ENCODE measurements around the gene PTPN21. TPM values are rescaled to one million over a fixed set of nuclear protein-coding genes. Genes with fewer than 3 reads are reported as not detected.

PTPN21 gene
- total and polyA plus RNA-seq, 2 donors, result 0.99 to 3.5 TPM

- DNase-seq (ENCODE audit: low read depth in 6 of 9, low spot score in 9 of 9), result no peak
- WGBS, result 39% methylated on average over 5 of the region's 5 CpGs
- no peak overlapping the region for H3K27ac ChIP-seq (ENCODE audit: low read depth in 1 of 2, low read length in 1 of 2)
These were observed 7.7 kb upstream of the PTPN21 start for GRCh38 chr14:88562532-88562830.

GRCh38 chr14:88559852-88560251 lies 5.0 kb upstream of the PTPN21 start:
- 41% methylated on average over 1 of the region's 1 CpG for WGBS
- H3K9me3 ChIP-seq (ENCODE audit: control insufficient read depth in 2 of 2, insufficient read depth in 1 of 2, low read length in 1 of 2), result no peaks in the 10 kb centered on the region
- DNase-seq (ENCODE audit: low read depth in 6 of 9, low spot score in 9 of 9), result no peak
- no peak overlapping the region for H3K4me3 ChIP-seq (ENCODE audit: low read length in 2 of 2)
- no peak overlapping the region for H3K27ac ChIP-seq (ENCODE audit: low read depth in 1 of 2, low read length in 1 of 2)
- H3K36me3 ChIP-seq (ENCODE audit: control insufficient read depth in 2 of 2, insufficient read depth in 2 of 2, low read length in 1 of 2), result no peaks in the 10 kb centered on the region
- peaks cover 4 to 10% of the 10 kb centered on the region in 2 donors for H3K4me1 ChIP-seq (ENCODE audit: control insufficient read depth in 2 of 2, insufficient read depth in 2 of 2, low read length in 2 of 2)
- peaks cover 32 to 48% of the 10 kb centered on the region in 2 donors for H3K27me3 ChIP-seq (ENCODE audit: control insufficient read depth in 2 of 2, insufficient read depth in 1 of 2, low read length in 1 of 2)

More at GRCh38 chr14:88562532-88562830, 7.7 kb upstream of the PTPN21 start:
- Histone ChIP-seq H3K36me3 (ENCODE audit: control insufficient read depth in 2 of 2, insufficient read depth in 2 of 2, low read length in 1 of 2) (no peaks in the 10 kb centered on the region), H3K4me3 (ENCODE audit: low read length in 2 of 2) (peak overlapping the region; percentile 81 to 100), H3K9me3 (ENCODE audit: control insufficient read depth in 2 of 2, insufficient read depth in 1 of 2, low read length in 1 of 2) (no peaks in the 10 kb centered on the region), H3K4me1 (ENCODE audit: control insufficient read depth in 2 of 2, insufficient read depth in 2 of 2, low read length in 2 of 2) (peaks cover 4 to 7% of the 10 kb centered on the region in 2 donors), H3K27me3 (ENCODE audit: control insufficient read depth in 2 of 2, insufficient read depth in 1 of 2, low read length in 1 of 2) (peaks cover 8 to 24% of the 10 kb centered on the region in 2 donors)

- no peak for DNase-seq (ENCODE audit: low read depth in 6 of 9, low spot score in 9 of 9)
- Histone ChIP-seq H3K9me3 (ENCODE audit: control insufficient read depth in 2 of 2, insufficient read depth in 1 of 2, low read length in 1 of 2) (peaks cover under 1 to 3% of the 10 kb centered on the region in 2 donors), H3K4me1 (ENCODE audit: control insufficient read depth in 2 of 2, insufficient read depth in 2 of 2, low read length in 2 of 2) (peaks cover 5 to 9% of the 10 kb centered on the region in 2 donors), H3K27ac (ENCODE audit: low read depth in 1 of 2, low read length in 1 of 2) (no peak overlapping the region), H3K36me3 (ENCODE audit: control insufficient read depth in 2 of 2, insufficient read depth in 2 of 2, low read length in 1 of 2) (no peaks in the 10 kb centered on the region), H3K27me3 (ENCODE audit: control insufficient read depth in 2 of 2, insufficient read depth in 1 of 2, low read length in 1 of 2) (peaks cover 51 to 72% of the 10 kb centered on the region in 2 donors), H3K4me3 (ENCODE audit: low read length in 2 of 2) (no peak overlapping the region)
- WGBS, result 67% methylated on average over 3 of the region's 3 CpGs
These were observed 1.8 kb upstream of the PTPN21 start for GRCh38 chr14:88556581-88556980.

GRCh38 chr14:88553886-88554456 lies 836 bp downstream of the PTPN21 start:
- peaks cover 49 to 75% of the 10 kb centered on the region in 2 donors for H3K27me3 ChIP-seq (ENCODE audit: control insufficient read depth in 2 of 2, insufficient read depth in 1 of 2, low read length in 1 of 2)
- WGBS, result 11% methylated on average over 19 of the region's 19 CpGs

GRCh38 chr14:88552876-88553275 lies 1.9 kb downstream of the PTPN21 start:
- H3K4me1 ChIP-seq (ENCODE audit: control insufficient read depth in 2 of 2, insufficient read depth in 2 of 2, low read length in 2 of 2), result peaks cover 5 to 17% of the 10 kb centered on the region in 2 donors
- H3K4me3 ChIP-seq (ENCODE audit: low read length in 2 of 2), result no peak overlapping the region
- no peak overlapping the region for H3K27ac ChIP-seq (ENCODE audit: low read depth in 1 of 2, low read length in 1 of 2)
- H3K36me3 ChIP-seq (ENCODE audit: control insufficient read depth in 2 of 2, insufficient read depth in 2 of 2, low read length in 1 of 2), result no peaks in the 10 kb centered on the region
- H3K27me3 ChIP-seq (ENCODE audit: control insufficient read depth in 2 of 2, insufficient read depth in 1 of 2, low read length in 1 of 2), result peaks cover 49 to 75% of the 10 kb centered on the region in 2 donors
- WGBS, result 86% methylated on average over 2 of the region's 2 CpGs
- peaks cover 3 to 8% of the 10 kb centered on the region in 2 donors for H3K9me3 ChIP-seq (ENCODE audit: control insufficient read depth in 2 of 2, insufficient read depth in 1 of 2, low read length in 1 of 2)
- DNase-seq (ENCODE audit: low read depth in 6 of 9, low spot score in 9 of 9), result no peak

More at GRCh38 chr14:88553886-88554456, 836 bp downstream of the PTPN21 start:
- DNase-seq (ENCODE audit: low read depth in 6 of 9, low spot score in 9 of 9), result peak in 1 of 9 donors; percentile 28
- peaks cover 5 to 17% of the 10 kb centered on the region in 2 donors for H3K4me1 ChIP-seq (ENCODE audit: control insufficient read depth in 2 of 2, insufficient read depth in 2 of 2, low read length in 2 of 2)
- H3K27ac ChIP-seq (ENCODE audit: low read depth in 1 of 2, low read length in 1 of 2), result peak overlapping the region in 1 of 2 donors; percentile 20
- no peaks in the 10 kb centered on the region for H3K36me3 ChIP-seq (ENCODE audit: control insufficient read depth in 2 of 2, insufficient read depth in 2 of 2, low read length in 1 of 2)
- H3K4me3 ChIP-seq (ENCODE audit: low read length in 2 of 2), result peak overlapping the region; percentile 26 to 49
- peaks cover 3 to 8% of the 10 kb centered on the region in 2 donors for H3K9me3 ChIP-seq (ENCODE audit: control insufficient read depth in 2 of 2, insufficient read depth in 1 of 2, low read length in 1 of 2)

GRCh38 chr14:88551980-88552431 lies 2.8 kb downstream of the PTPN21 start:
- H3K4me3 ChIP-seq (ENCODE audit: low read length in 2 of 2), result peak overlapping the region; percentile 44 to 51
- H3K27ac ChIP-seq (ENCODE audit: low read depth in 1 of 2, low read length in 1 of 2), result no peak overlapping the region
- 15% methylated on average over 23 of the region's 23 CpGs for WGBS
- H3K36me3 ChIP-seq (ENCODE audit: control insufficient read depth in 2 of 2, insufficient read depth in 2 of 2, low read length in 1 of 2), result no peaks in the 10 kb centered on the region
- peaks cover 5 to 13% of the 10 kb centered on the region in 2 donors for H3K4me1 ChIP-seq (ENCODE audit: control insufficient read depth in 2 of 2, insufficient read depth in 2 of 2, low read length in 2 of 2)
- DNase-seq (ENCODE audit: low read depth in 6 of 9, low spot score in 9 of 9), result peak in 1 of 9 donors; percentile 18
- peaks cover 3 to 8% of the 10 kb centered on the region in 2 donors for H3K9me3 ChIP-seq (ENCODE audit: control insufficient read depth in 2 of 2, insufficient read depth in 1 of 2, low read length in 1 of 2)
- peaks cover 46 to 68% of the 10 kb centered on the region in 2 donors for H3K27me3 ChIP-seq (ENCODE audit: control insufficient read depth in 2 of 2, insufficient read depth in 1 of 2, low read length in 1 of 2)

GRCh38 chr14:88551094-88551870 lies 3.5 kb downstream of the PTPN21 start:
- Histone ChIP-seq H3K27ac (ENCODE audit: low read depth in 1 of 2, low read length in 1 of 2) (no peak overlapping the region), H3K27me3 (ENCODE audit: control insufficient read depth in 2 of 2, insufficient read depth in 1 of 2, low read length in 1 of 2) (peaks cover 39 to 62% of the 10 kb centered on the region in 2 donors), H3K4me1 (ENCODE audit: control insufficient read depth in 2 of 2, insufficient read depth in 2 of 2, low read length in 2 of 2) (peaks cover 5 to 13% of the 10 kb centered on the region in 2 donors), H3K4me3 (ENCODE audit: low read length in 2 of 2) (peak overlapping the region; percentile 44 to 51), H3K9me3 (ENCODE audit: control insufficient read depth in 2 of 2, insufficient read depth in 1 of 2, low read length in 1 of 2) (peaks cover 3 to 8% of the 10 kb centered on the region in 2 donors), H3K36me3 (ENCODE audit: control insufficient read depth in 2 of 2, insufficient read depth in 2 of 2, low read length in 1 of 2) (no peaks in the 10 kb centered on the region)
- peak in 3 of 9 donors; percentile 18 to 56 (median 43) for DNase-seq (ENCODE audit: low read depth in 6 of 9, low spot score in 9 of 9)
- 22% methylated on average over 50 of the region's 50 CpGs for WGBS

GRCh38 chr14:88550078-88550477 lies 4.7 kb downstream of the PTPN21 start:
- Histone ChIP-seq H3K9me3 (ENCODE audit: control insufficient read depth in 2 of 2, insufficient read depth in 1 of 2, low read length in 1 of 2) (peaks cover 3 to 8% of the 10 kb centered on the region in 2 donors), H3K36me3 (ENCODE audit: control insufficient read depth in 2 of 2, insufficient read depth in 2 of 2, low read length in 1 of 2) (no peaks in the 10 kb centered on the region), H3K4me1 (ENCODE audit: control insufficient read depth in 2 of 2, insufficient read depth in 2 of 2, low read length in 2 of 2) (peaks cover 5 to 13% of the 10 kb centered on the region in 2 donors), H3K27me3 (ENCODE audit: control insufficient read depth in 2 of 2, insufficient read depth in 1 of 2, low read length in 1 of 2) (peaks cover 28 to 50% of the 10 kb centered on the region in 2 donors), H3K4me3 (ENCODE audit: low read length in 2 of 2) (no peak overlapping the region), H3K27ac (ENCODE audit: low read depth in 1 of 2, low read length in 1 of 2) (no peak overlapping the region)
- no peak for DNase-seq (ENCODE audit: low read depth in 6 of 9, low spot score in 9 of 9)
- WGBS, result 99% methylated on average over 15 of the region's 15 CpGs

- no peak for DNase-seq (ENCODE audit: low read depth in 6 of 9, low spot score in 9 of 9)
- no peaks in the 10 kb centered on the region for H3K36me3 ChIP-seq (ENCODE audit: control insufficient read depth in 2 of 2, insufficient read depth in 2 of 2, low read length in 1 of 2)
- H3K27ac ChIP-seq (ENCODE audit: low read depth in 1 of 2, low read length in 1 of 2), result no peak overlapping the region
- peaks cover 3 to 8% of the 10 kb centered on the region in 2 donors for H3K9me3 ChIP-seq (ENCODE audit: control insufficient read depth in 2 of 2, insufficient read depth in 1 of 2, low read length in 1 of 2)
- peaks cover 0 to 13% of the 10 kb centered on the region in 2 donors for H3K4me1 ChIP-seq (ENCODE audit: control insufficient read depth in 2 of 2, insufficient read depth in 2 of 2, low read length in 2 of 2)
- no peak overlapping the region for H3K4me3 ChIP-seq (ENCODE audit: low read length in 2 of 2)
- H3K27me3 ChIP-seq (ENCODE audit: control insufficient read depth in 2 of 2, insufficient read depth in 1 of 2, low read length in 1 of 2), result peaks cover 14 to 24% of the 10 kb centered on the region in 2 donors
- 94% methylated on average over 3 of the region's 3 CpGs for WGBS
These were observed 7.4 kb downstream of the PTPN21 start for GRCh38 chr14:88547386-88547780.

Measured in thymus (tissue), 11 donors.